CD14-positive monocyte (primary cell): Measurements from ENCODE around the gene PRRC2A. TPM values are rescaled to one million over a fixed set of nuclear protein-coding genes. Genes with fewer than 3 reads are reported as not detected.

ENCODE experiments used
- DNase-seq, 3 donors: peaks; one replicate each; pipeline ENCODE4 v3.0.0-alpha.2; 2011 to 2022
- H2AFZ ChIP-seq: 2 replicates; pipeline ENCODE4 v1.6.0; 2012; ENCODE audit warnings: mild to moderate bottlenecking, low read depth, low read length, inconsistent platforms; ENCODE audit not compliant: insufficient read depth, poor library complexity, severe bottlenecking
- H3K27ac ChIP-seq, 2 donors: 1 replicate in 1 of 2; 2 replicates in 1 of 2; pipeline ENCODE4 v1.5.1; 2012 to 2013; ENCODE audit warnings: low read length in 2 of 2, control low read depth in 1 of 2, inconsistent platforms in 1 of 2, low read depth in 1 of 2, mild to moderate bottlenecking in 1 of 2
- H3K27me3 ChIP-seq, 2 donors: one replicate each; pipeline versions ENCODE4 v1.6.0 to v1.6.1; 2011 to 2013; ENCODE audit warnings: low read length in 2 of 2; ENCODE audit not compliant: control insufficient read depth in 2 of 2, insufficient read depth in 2 of 2
- H3K36me3 ChIP-seq, 2 donors: replicated peaks in 1 of 2; 1 replicate in 1 of 2; 2 replicates in 1 of 2; pipeline versions ENCODE4 v1.5.1 to v1.6.1; 2012 to 2013; ENCODE audit warnings: low read length in 2 of 2, control low read depth in 1 of 2, inconsistent platforms in 1 of 2, mild to moderate bottlenecking in 1 of 2; ENCODE audit not compliant: insufficient read depth in 2 of 2, control insufficient read depth in 1 of 2
- H3K4me1 ChIP-seq, 2 donors: 1 replicate in 1 of 2; 2 replicates in 1 of 2; pipeline versions ENCODE4 v1.5.1 to v1.6.1; 2012 to 2013; ENCODE audit warnings: low read length in 2 of 2, control low read depth in 1 of 2, inconsistent platforms in 1 of 2, mild to moderate bottlenecking in 1 of 2, moderate library complexity in 1 of 2; ENCODE audit not compliant: insufficient read depth in 2 of 2, control insufficient read depth in 1 of 2
- H3K4me2 ChIP-seq: replicated peaks from 2 replicates; pipeline ENCODE3; 2012; ENCODE audit warnings: low read length, moderate library complexity, mild to moderate bottlenecking; ENCODE audit not compliant: poor library complexity, severe bottlenecking; ENCODE audit errors: extremely low read depth
- H3K4me3 ChIP-seq, 3 experiments: fragments of 200-600 bp in 1 of 3; sonication (generic) in 1 of 3; replicated peaks in 1 of 3; 1 replicate in 2 of 3; 2 replicates in 1 of 3; pipeline ENCODE4 v1.5.1; 2011 to 2013; ENCODE audit warnings: low read length in 3 of 3, mild to moderate bottlenecking in 3 of 3, control low read depth in 2 of 3, low read depth in 2 of 3, inconsistent platforms in 1 of 3, moderate library complexity in 1 of 3
- H3K79me2 ChIP-seq: 2 replicates; pipeline ENCODE4 v1.6.0; 2012; ENCODE audit warnings: mild to moderate bottlenecking, control low read depth, inconsistent platforms, low read length, moderate library complexity; ENCODE audit not compliant: insufficient read depth
- H3K9ac ChIP-seq: 2 replicates; pipeline ENCODE4 v1.6.0; 2017; ENCODE audit warnings: low read length, mild to moderate bottlenecking; ENCODE audit not compliant: insufficient read depth, poor library complexity, severe bottlenecking
- H3K9me3 ChIP-seq, 2 donors: replicated peaks in 1 of 2; 1 replicate in 1 of 2; 2 replicates in 1 of 2; pipeline versions ENCODE4 v1.5.1 to v1.6.1; 2012 to 2013; ENCODE audit warnings: low read length in 2 of 2, control low read depth in 1 of 2; ENCODE audit not compliant: control insufficient read depth in 1 of 2, insufficient read depth in 1 of 2
- H4K20me1 ChIP-seq: 2 replicates; pipeline ENCODE4 v1.6.0; 2012; ENCODE audit warnings: mild to moderate bottlenecking, low read length, control low read depth, moderate library complexity; ENCODE audit not compliant: insufficient read depth
- H3K27ac Mint-ChIP-seq, 7 donors: one replicate each; pipeline ENCODE4 v1.8.0; 2020; ENCODE audit warnings: mild to moderate bottlenecking in 7 of 7, mixed read lengths in 7 of 7, moderate library complexity in 6 of 7, inconsistent platforms in 2 of 7
- H3K27me3 Mint-ChIP-seq, 3 donors: one replicate each; pipeline ENCODE4 v1.8.0; 2021 to 2022; ENCODE audit warnings: low read depth in 3 of 3, mild to moderate bottlenecking in 3 of 3, mixed read lengths in 3 of 3, moderate library complexity in 3 of 3, inconsistent platforms in 1 of 3
- H3K36me3 Mint-ChIP-seq, 2 donors: one replicate each; pipeline ENCODE4 v1.8.0; 2020; ENCODE audit warnings: mixed read lengths in 2 of 2, inconsistent platforms in 1 of 2, mild to moderate bottlenecking in 1 of 2
- H3K4me1 Mint-ChIP-seq: one replicate; pipeline ENCODE4 v1.8.0; 2020; ENCODE audit warnings: mild to moderate bottlenecking, mixed read lengths
- H3K4me3 Mint-ChIP-seq, 2 donors: one replicate each; pipeline ENCODE4 v1.8.0; 2020; ENCODE audit warnings: mild to moderate bottlenecking in 2 of 2, mixed read lengths in 2 of 2, moderate library complexity in 1 of 2
- H3K9me3 Mint-ChIP-seq, 7 donors: one replicate each; pipeline ENCODE4 v1.8.0; 2020 to 2022; ENCODE audit warnings: mixed read lengths in 7 of 7, mild to moderate bottlenecking in 6 of 7, moderate library complexity in 6 of 7, inconsistent platforms in 2 of 7
- CTCF ChIP-seq: fragments of 200-600 bp; IDR thresholded peaks from one replicate; pipeline ENCODE4 v1.8.0; 2022; ENCODE audit warnings: antibody characterized with exemption, mild to moderate bottlenecking
- WGBS: methylation state at CpG from one replicate; pipeline ENCODE4 v1.1.5; 2013; ENCODE audit warnings: missing lambda C conversion rate; ENCODE audit not compliant: insufficient coverage; 5-methylcytosine and 5-hydroxymethylcytosine counted together
- intact Hi-C, 2 donors: fragments of 100-400 bp; cut with micrococcal nuclease; formaldehyde crosslinking; loops; one replicate each; pipeline versions ENCODE4 v1.15.0 to v1.15.1; 2023
- polyA plus RNA-seq, 3 donors: library from polyadenylated mRNA; depleted of rRNA in 1 of 3; unstranded in 2 of 3; stranded (reverse) in 1 of 3; fragments of 300-500 nt in 2 of 3; fragments of >200 nt in 1 of 3; fragmentation: Illumina TruSeq in 2 of 3; gene quantifications; 1 replicate in 2 of 3; 2 replicates in 1 of 3; pipeline ENCODE4 v1.2.3, GENCODE V29; 2012 to 2021

Gene PRRC2A
- polyA plus RNA-seq, 3 donors: 1.2 to 76.7 (median 2.3) TPM

- H3K9ac ChIP-seq: no peak overlapping the region
- no peak overlapping the region for H3K4me3 ChIP-seq
- H3K9me3 ChIP-seq: no peaks in the 10 kb centered on the region
- H3K36me3 ChIP-seq: no peaks in the 10 kb centered on the region
- Mint-ChIP-seq H3K4me1 (peaks cover 7% of the 10 kb centered on the region), H3K27me3 (peaks cover 0 to 8% (median 0%) of the 10 kb centered on the region in 3 donors), H3K4me3 (no peak overlapping the region), H3K36me3 (no peaks in the 10 kb centered on the region), H3K27ac (no peak overlapping the region), H3K9me3 (peaks cover 0 to 5% (median 0%) of the 10 kb centered on the region in 7 donors)
- no peak for DNase-seq
- no peak overlapping the region for H3K27ac ChIP-seq
- H4K20me1 ChIP-seq: no peaks in the 10 kb centered on the region
- H3K27me3 ChIP-seq: no peaks in the 10 kb centered on the region
- intact Hi-C loops: no loop called here
- peaks cover 3 to 7% of the 10 kb centered on the region in 2 donors for H3K4me1 ChIP-seq
- no peaks in the 10 kb centered on the region for H3K79me2 ChIP-seq
- WGBS: 100% methylated on average over 1 of the region's 1 CpG
- H3K4me2 ChIP-seq: no peak overlapping the region
- no peak for TF ChIP-seq CTCF
- no peak overlapping the region for H2AFZ ChIP-seq
Measured at GRCh38 chr6:31607317-31607716, 13.2 kb upstream of the PRRC2A start.

GRCh38 chr6:31609519-31610406 is 10.8 kb upstream of the PRRC2A start:
- Histone ChIP-seq H3K27me3 (no peaks in the 10 kb centered on the region), H3K9me3 (no peaks in the 10 kb centered on the region), H3K27ac (no peak overlapping the region), H3K36me3 (no peaks in the 10 kb centered on the region), H3K79me2 (peaks cover 2% of the 10 kb centered on the region), H2AFZ (no peak overlapping the region), H3K9ac (no peak overlapping the region), H3K4me1 (peaks cover 19 to 25% of the 10 kb centered on the region in 2 donors), H3K4me2 (no peak overlapping the region), H3K4me3 (no peak overlapping the region), H4K20me1 (no peaks in the 10 kb centered on the region)
- Mint-ChIP-seq H3K4me3 (no peak overlapping the region), H3K36me3 (no peaks in the 10 kb centered on the region), H3K27ac (peak overlapping the region in 2 of 7 donors; percentile 7 to 26), H3K27me3 (peaks cover 0 to 4% (median 0%) of the 10 kb centered on the region in 3 donors), H3K4me1 (peaks cover 21% of the 10 kb centered on the region), H3K9me3 (peaks cover 0 to 5% (median 0%) of the 10 kb centered on the region in 7 donors)
- 100% methylated on average over 1 of the region's 8 CpGs for whole genome bisulfite sequencing
- no peak for TF ChIP-seq CTCF
- no peak for DNase-seq
- intact Hi-C loops: no loop called here
